DOHH2 (cell line): ENCODE measurements around the gene ORC3.

Experiments
- H3F3A ChIP-seq: fragments of 200-600 bp; sonication (generic), shearing (Covaris generic); 2 replicates; pipeline ENCODE4 v1.6.0; 2016; ENCODE audit warnings: antibody characterized with exemption, mild to moderate bottlenecking; ENCODE audit not compliant: control insufficient read depth, insufficient read depth
- H3K27ac ChIP-seq: fragments of 200-600 bp; sonication (generic); 2 replicates; pipeline ENCODE4 v1.5.1; 2014; ENCODE audit warnings: low read depth, mild to moderate bottlenecking, low read length, moderate library complexity
- H3K27me3 ChIP-seq: fragments of 200-600 bp; sonication (generic); 2 replicates; pipeline ENCODE4 v1.6.1; 2014; ENCODE audit warnings: mild to moderate bottlenecking, low read length, mixed read lengths; ENCODE audit not compliant: control insufficient read depth
- H3K36me3 ChIP-seq: fragments of 200-600 bp; sonication (generic); 2 replicates; pipeline ENCODE4 v1.6.1; 2014; ENCODE audit warnings: mild to moderate bottlenecking, low read length, moderate library complexity, mixed read lengths; ENCODE audit not compliant: control insufficient read depth
- H3K4me1 ChIP-seq: fragments of 200-600 bp; sonication (generic); 2 replicates; pipeline ENCODE4 v1.6.1; 2014; ENCODE audit warnings: mild to moderate bottlenecking, low read length, mixed read lengths; ENCODE audit not compliant: control insufficient read depth
- H3K4me2 ChIP-seq: fragments of 200-600 bp; sonication (generic); 2 replicates; pipeline ENCODE4 v1.6.0; 2014; ENCODE audit warnings: mild to moderate bottlenecking, low read length, moderate library complexity
- H3K4me3 ChIP-seq: fragments of 200-600 bp; sonication (generic); 2 replicates; pipeline ENCODE4 v1.5.1; 2014; ENCODE audit warnings: mild to moderate bottlenecking, low read length, mixed read lengths
- H3K79me2 ChIP-seq: fragments of 200-600 bp; sonication (generic); 2 replicates; pipeline ENCODE4 v1.6.1; 2014; ENCODE audit warnings: mild to moderate bottlenecking, low read length, mixed read lengths; ENCODE audit not compliant: control insufficient read depth
- H3K9me2 ChIP-seq: fragments of 200-600 bp; sonication (generic); replicated peaks from 2 replicates; pipeline ENCODE4 v1.6.1; 2014; ENCODE audit warnings: mild to moderate bottlenecking, low read length, mixed read lengths; ENCODE audit not compliant: control insufficient read depth
- H3K9me3 ChIP-seq: fragments of 200-600 bp; sonication (generic); 2 replicates; pipeline ENCODE4 v1.6.1; 2014; ENCODE audit warnings: antibody characterized with exemption, low read length, mixed read lengths; ENCODE audit not compliant: control insufficient read depth, insufficient read depth
- H4K20me1 ChIP-seq: fragments of 200-600 bp; sonication (generic); 2 replicates; pipeline ENCODE4 v1.6.0; 2014; ENCODE audit warnings: low read depth, mild to moderate bottlenecking, antibody characterized with exemption, low read length, moderate library complexity; ENCODE audit not compliant: control insufficient read depth, insufficient read depth
- EZH2phosphoT487 ChIP-seq: fragments of 200-600 bp; sonication (generic); IDR thresholded peaks from 2 replicates; pipeline ENCODE4 v1.6.1; 2017; ENCODE audit warnings: borderline replicate concordance, mild to moderate bottlenecking, antibody characterized with exemption, low read length, moderate library complexity, mixed read lengths
- TF ChIP-seq, protein P1 (sequence below): fragments of 200-600 bp; sonication (generic); IDR thresholded peaks from one replicate; pipeline ENCODE4 v1.5.1; 2014; ENCODE audit warnings: antibody characterized with exemption, mild to moderate bottlenecking, low read depth, low read length; ENCODE audit not compliant: poor library complexity, severe bottlenecking

Gene ORC3

DNA sequence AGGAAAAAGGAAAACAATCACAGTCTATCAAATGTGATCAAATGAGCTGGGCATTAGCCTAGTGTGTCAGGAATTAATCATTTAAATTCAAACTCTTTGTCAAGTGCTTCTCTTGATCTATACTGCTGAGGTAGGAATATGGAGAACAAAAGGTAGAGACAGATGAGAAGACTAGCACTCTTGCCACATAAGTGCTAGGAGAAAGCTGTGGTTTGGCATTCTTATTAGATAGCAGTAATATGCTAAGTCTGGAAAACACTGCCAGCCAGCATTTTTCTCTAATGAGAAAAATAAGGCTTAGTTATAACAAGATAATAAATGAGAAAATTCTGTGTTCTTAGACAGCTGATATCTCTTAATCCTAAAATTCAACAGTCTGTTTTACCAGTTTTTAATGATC, 38.9 kb downstream of the ORC3 start:
- Histone ChIP-seq H3K27ac (no peak overlapping the region), H3K36me3 (peaks cover 24% of the 10 kb centered on the region), H3K9me2 (no peaks in the 10 kb centered on the region), H3K4me3 (no peak overlapping the region), H3K4me2 (no peak overlapping the region), H3K27me3 (no peaks in the 10 kb centered on the region), H3K9me3 (no peaks in the 10 kb centered on the region), H4K20me1 (no peaks in the 10 kb centered on the region), H3K4me1 (peaks cover 5% of the 10 kb centered on the region), H3K79me2 (no peaks in the 10 kb centered on the region), H3F3A (no peaks in the 10 kb centered on the region)
- TF ChIP-seq, protein P1, sequence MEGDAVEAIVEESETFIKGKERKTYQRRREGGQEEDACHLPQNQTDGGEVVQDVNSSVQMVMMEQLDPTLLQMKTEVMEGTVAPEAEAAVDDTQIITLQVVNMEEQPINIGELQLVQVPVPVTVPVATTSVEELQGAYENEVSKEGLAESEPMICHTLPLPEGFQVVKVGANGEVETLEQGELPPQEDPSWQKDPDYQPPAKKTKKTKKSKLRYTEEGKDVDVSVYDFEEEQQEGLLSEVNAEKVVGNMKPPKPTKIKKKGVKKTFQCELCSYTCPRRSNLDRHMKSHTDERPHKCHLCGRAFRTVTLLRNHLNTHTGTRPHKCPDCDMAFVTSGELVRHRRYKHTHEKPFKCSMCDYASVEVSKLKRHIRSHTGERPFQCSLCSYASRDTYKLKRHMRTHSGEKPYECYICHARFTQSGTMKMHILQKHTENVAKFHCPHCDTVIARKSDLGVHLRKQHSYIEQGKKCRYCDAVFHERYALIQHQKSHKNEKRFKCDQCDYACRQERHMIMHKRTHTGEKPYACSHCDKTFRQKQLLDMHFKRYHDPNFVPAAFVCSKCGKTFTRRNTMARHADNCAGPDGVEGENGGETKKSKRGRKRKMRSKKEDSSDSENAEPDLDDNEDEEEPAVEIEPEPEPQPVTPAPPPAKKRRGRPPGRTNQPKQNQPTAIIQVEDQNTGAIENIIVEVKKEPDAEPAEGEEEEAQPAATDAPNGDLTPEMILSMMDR, result no peak
- TF ChIP-seq EZH2phosphoT487, result no peak

DNA sequence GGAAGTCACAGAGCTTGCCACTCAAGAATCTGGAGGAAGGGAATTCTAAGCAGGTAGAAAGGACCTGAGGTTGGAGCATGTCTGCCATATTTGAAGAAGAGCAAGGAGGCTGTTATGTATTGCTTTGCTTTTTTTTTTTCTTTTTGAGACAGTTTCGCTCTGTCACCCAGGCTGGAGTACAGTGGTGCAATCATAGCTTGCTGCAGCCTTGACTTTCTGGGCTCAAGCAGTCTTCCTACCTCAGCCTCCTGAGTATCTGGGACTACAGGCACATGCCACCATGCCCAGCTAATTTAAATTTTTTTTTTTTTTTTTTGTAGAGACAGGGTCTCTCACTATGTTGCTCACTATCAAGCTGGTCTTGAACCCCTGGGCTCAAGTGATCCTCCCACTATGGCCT, 40.8 kb downstream of the ORC3 start:
- no peaks in the 10 kb centered on the region for H3F3A ChIP-seq
- H3K9me3 ChIP-seq, result no peaks in the 10 kb centered on the region
- peaks cover 5% of the 10 kb centered on the region for H3K4me1 ChIP-seq
- H3K36me3 ChIP-seq, result peaks cover 33% of the 10 kb centered on the region
- H3K4me2 ChIP-seq, result no peak overlapping the region
- H3K27me3 ChIP-seq, result no peaks in the 10 kb centered on the region
- H3K9me2 ChIP-seq, result no peaks in the 10 kb centered on the region
- H3K27ac ChIP-seq, result no peak overlapping the region
- TF ChIP-seq EZH2phosphoT487, result no peak
- TF ChIP-seq, protein P1, result no peak
- H4K20me1 ChIP-seq, result no peaks in the 10 kb centered on the region
- H3K79me2 ChIP-seq, result no peaks in the 10 kb centered on the region
- H3K4me3 ChIP-seq, result no peak overlapping the region

- no peaks in the 10 kb centered on the region for H3K79me2 ChIP-seq
- H3K27ac ChIP-seq, result no peak overlapping the region
- peaks cover 8% of the 10 kb centered on the region for H3K4me1 ChIP-seq
- H3K4me3 ChIP-seq, result no peak overlapping the region
- H3K4me2 ChIP-seq, result no peak overlapping the region
- H3F3A ChIP-seq, result no peaks in the 10 kb centered on the region
- peaks cover 47% of the 10 kb centered on the region for H3K36me3 ChIP-seq
- no peaks in the 10 kb centered on the region for H3K27me3 ChIP-seq
- no peaks in the 10 kb centered on the region for H3K9me2 ChIP-seq
- H4K20me1 ChIP-seq, result no peaks in the 10 kb centered on the region
- no peak for TF ChIP-seq EZH2phosphoT487
- TF ChIP-seq, protein P1, result no peak
- H3K9me3 ChIP-seq, result no peaks in the 10 kb centered on the region
Observed at GRCh38 chr6:87633851-87634250, 43.9 kb downstream of the ORC3 start.
